H9 (cell line): Measurements from ENCODE around the gene CHAF1B. TPM values are rescaled to one million over a fixed set of nuclear protein-coding genes. Genes with fewer than 3 reads are reported as not detected.

Experiments
- DNase-seq: peaks from one replicate; pipeline ENCODE4 v3.0.0-alpha.2; 2017
- H2AFZ ChIP-seq: one replicate; pipeline ENCODE4 v1.6.1; 2013; ENCODE audit warnings: mild to moderate bottlenecking, low read length, control low read depth, moderate library complexity
- H2AK5ac ChIP-seq: 2 replicates; pipeline ENCODE4 v1.6.1; 2013; ENCODE audit warnings: low read length, control low read depth, mixed read lengths; ENCODE audit not compliant: insufficient read length
- H2BK120ac ChIP-seq: one replicate; pipeline ENCODE4 v1.6.1; 2013; ENCODE audit warnings: low read depth, mild to moderate bottlenecking, low read length, control low read depth, inconsistent platforms; ENCODE audit not compliant: poor library complexity, severe bottlenecking
- H2BK12ac ChIP-seq: 2 replicates; pipeline ENCODE4 v1.6.1; 2013; ENCODE audit warnings: low read length, control low read depth, mixed read lengths, low read depth; ENCODE audit not compliant: insufficient read length
- H2BK15ac ChIP-seq: 2 replicates; pipeline ENCODE4 v1.6.1; 2013; ENCODE audit warnings: low read depth, low read length, control low read depth
- H2BK20ac ChIP-seq: one replicate; pipeline ENCODE4 v1.6.1; 2013; ENCODE audit warnings: low read depth, mild to moderate bottlenecking, low read length, control low read depth, inconsistent platforms; ENCODE audit not compliant: poor library complexity, severe bottlenecking
- H2BK5ac ChIP-seq: 2 replicates; pipeline ENCODE4 v1.6.1; 2013; ENCODE audit warnings: low read length, control low read depth, mixed read lengths; ENCODE audit not compliant: insufficient read length
- H3K14ac ChIP-seq: 2 replicates; pipeline ENCODE4 v1.6.1; 2013; ENCODE audit warnings: low read length, control low read depth; ENCODE audit not compliant: insufficient read depth
- H3K18ac ChIP-seq: 2 replicates; pipeline ENCODE4 v1.6.1; 2013; ENCODE audit warnings: low read depth, mild to moderate bottlenecking, mixed read lengths, low read length, control low read depth; ENCODE audit not compliant: insufficient read length
- H3K23ac ChIP-seq: 2 replicates; pipeline ENCODE4 v1.6.1; 2013; ENCODE audit warnings: low read length, control low read depth, mixed read lengths, low read depth; ENCODE audit not compliant: insufficient read length
- H3K23me2 ChIP-seq: 2 replicates; pipeline ENCODE4 v1.6.1; 2013; ENCODE audit warnings: low read depth, mild to moderate bottlenecking, mixed read lengths, low read length, control low read depth; ENCODE audit not compliant: insufficient read length, poor library complexity, severe bottlenecking
- H3K27ac ChIP-seq: 2 replicates; pipeline ENCODE4 v1.5.1; 2013; ENCODE audit warnings: low read length, control low read depth, mixed read lengths, low read depth; ENCODE audit not compliant: insufficient read length
- H3K27me3 ChIP-seq: 2 replicates; pipeline ENCODE4 v1.6.1; 2013; ENCODE audit warnings: low read length, control low read depth, inconsistent platforms; ENCODE audit not compliant: insufficient read depth
- H3K4ac ChIP-seq: 2 replicates; pipeline ENCODE4 v1.6.1; 2013; ENCODE audit warnings: low read depth, mild to moderate bottlenecking, control low read depth, inconsistent platforms, low read length, moderate library complexity
- H3K4me1 ChIP-seq: 2 replicates; pipeline ENCODE4 v1.6.1; 2013; ENCODE audit warnings: low read length, control low read depth, inconsistent platforms; ENCODE audit not compliant: insufficient read depth
- H3K4me2 ChIP-seq: 2 replicates; pipeline ENCODE4 v1.6.1; 2013; ENCODE audit warnings: low read length, control low read depth, mixed read lengths; ENCODE audit not compliant: insufficient read length, insufficient read depth
- H3K56ac ChIP-seq: 2 replicates; pipeline ENCODE4 v1.6.1; 2013; ENCODE audit warnings: low read depth, mild to moderate bottlenecking, mixed read lengths, low read length, control low read depth; ENCODE audit not compliant: insufficient read length
- H3K79me1 ChIP-seq: 2 replicates; pipeline ENCODE4 v1.6.1; 2013; ENCODE audit warnings: low read depth, mild to moderate bottlenecking, moderate library complexity, low read length, control low read depth, inconsistent platforms; ENCODE audit not compliant: insufficient read depth, poor library complexity, severe bottlenecking
- H3K79me2 ChIP-seq: 2 replicates; pipeline ENCODE4 v1.6.1; 2013; ENCODE audit warnings: low read length, control low read depth, inconsistent platforms; ENCODE audit not compliant: insufficient read depth
- H3K9ac ChIP-seq: 2 replicates; pipeline ENCODE4 v1.6.1; 2013; ENCODE audit warnings: low read length, control low read depth, mixed read lengths; ENCODE audit not compliant: insufficient read length; ENCODE audit errors: extremely low read depth
- H3K9me3 ChIP-seq: one replicate; pipeline ENCODE4 v1.6.1; 2013; ENCODE audit warnings: low read depth, low read length, inconsistent platforms; ENCODE audit not compliant: control insufficient read depth
- H3T11ph ChIP-seq: one replicate; pipeline ENCODE4 v1.6.1; 2013; ENCODE audit warnings: mild to moderate bottlenecking, low read length, control low read depth, inconsistent platforms
- H4K20me1 ChIP-seq: one replicate; pipeline ENCODE4 v1.6.1; 2013; ENCODE audit not compliant: control insufficient read depth, insufficient read length, insufficient read depth
- H4K5ac ChIP-seq: 2 replicates; pipeline ENCODE4 v1.6.1; 2013; ENCODE audit warnings: low read depth, mild to moderate bottlenecking, mixed read lengths, low read length, control low read depth; ENCODE audit not compliant: insufficient read length
- H4K8ac ChIP-seq: replicated peaks from 2 replicates; pipeline ENCODE4 v1.6.1; 2013; ENCODE audit warnings: low read length, control low read depth, mixed read lengths, low read depth; ENCODE audit not compliant: insufficient read length
- H4K91ac ChIP-seq: 2 replicates; pipeline ENCODE4 v1.6.1; 2013; ENCODE audit warnings: low read depth, mild to moderate bottlenecking, moderate library complexity, mixed read lengths, low read length, control low read depth; ENCODE audit not compliant: insufficient read length
- H3K27ac Mint-ChIP-seq, 3 experiments: 2 replicates in 2 of 3; 3 replicates in 1 of 3; pipeline ENCODE4 v1.8.0; 2020 to 2021; ENCODE audit warnings: mixed read lengths in 3 of 3, mild to moderate bottlenecking in 1 of 3, moderate library complexity in 1 of 3
- H3K27me3 Mint-ChIP-seq: 2 replicates; pipeline ENCODE4 v1.8.0; 2021; ENCODE audit warnings: low read depth, mild to moderate bottlenecking, moderate library complexity, mixed read lengths
- H3K36me3 Mint-ChIP-seq, 3 experiments: 2 replicates in 2 of 3; 3 replicates in 1 of 3; pipeline ENCODE4 v1.8.0; 2020 to 2021; ENCODE audit warnings: low read depth in 3 of 3, mixed read lengths in 3 of 3; ENCODE audit not compliant: insufficient read depth in 1 of 3
- H3K4me1 Mint-ChIP-seq, 2 experiments: 2 replicates each; pipeline ENCODE4 v1.8.0; 2020; ENCODE audit warnings: mixed read lengths in 2 of 2
- H3K4me3 Mint-ChIP-seq, 2 experiments: 2 replicates in 1 of 2; 3 replicates in 1 of 2; pipeline ENCODE4 v1.8.0; 2020 to 2021; ENCODE audit warnings: mild to moderate bottlenecking in 2 of 2, mixed read lengths in 2 of 2, moderate library complexity in 1 of 2
- H3K9me3 Mint-ChIP-seq, 2 experiments: 2 replicates in 1 of 2; 3 replicates in 1 of 2; pipeline ENCODE4 v1.8.0; 2020; ENCODE audit warnings: mild to moderate bottlenecking in 2 of 2, mixed read lengths in 2 of 2, moderate library complexity in 1 of 2
- CTCF ChIP-seq: fragments of 200-600 bp; sonication (generic); conservative IDR thresholded peaks from 3 replicates; pipeline ENCODE4 v1.8.0; 2021; ENCODE audit warnings: antibody characterized with exemption, mild to moderate bottlenecking
- WGBS: extraction: QIAGEN DNeasy Blood & Tissue Kit; methylation state at CpG from one replicate; pipeline ENCODE4 v1.1.7; 2013; ENCODE audit warnings: missing lambda C conversion rate, low lambda C conversion rate, mixed read lengths; ENCODE audit not compliant: insufficient read length; ENCODE audit errors: extremely low coverage; 5-methylcytosine and 5-hydroxymethylcytosine counted together
- total RNA-seq: library from RNA; stranded (reverse); gene quantifications from 2 replicates; pipeline ENCODE4 v1.2.1, GENCODE V29; 2021

Gene CHAF1B
- total RNA-seq, 1 experiment from 2014 or later, result 19.3 TPM

GRCh38 chr21:36396971-36397370, 11.8 kb downstream of the CHAF1B start:
- Histone ChIP-seq H3K14ac (no peak overlapping the region), H3T11ph (no peak overlapping the region), H3K23ac (no peak overlapping the region), H3K4me1 (no peaks in the 10 kb centered on the region), H4K5ac (no peak overlapping the region), H3K79me2 (no peaks in the 10 kb centered on the region), H4K20me1 (no peaks in the 10 kb centered on the region), H3K56ac (no peak overlapping the region), H2AFZ (no peak overlapping the region), H3K9ac (no peak overlapping the region), H3K18ac (no peak overlapping the region), H2AK5ac (no peak overlapping the region), H3K27ac (no peak overlapping the region), H3K79me1 (no peaks in the 10 kb centered on the region), H4K91ac (no peak overlapping the region), H2BK12ac (no peak overlapping the region), H2BK120ac (no peak overlapping the region), H3K4ac (no peak overlapping the region), H2BK15ac (no peak overlapping the region), H2BK20ac (no peak overlapping the region), H3K27me3 (no peaks in the 10 kb centered on the region), H3K9me3 (no peaks in the 10 kb centered on the region), H3K23me2 (no peaks in the 10 kb centered on the region), H3K4me2 (no peak overlapping the region), H2BK5ac (no peak overlapping the region), H4K8ac (no peak overlapping the region)
- peaks cover 3 to 8% of the 10 kb centered on the region in 2 experiments; a peak in 4 of 5 replicates for H3K9me3 Mint-ChIP-seq
- H3K27ac Mint-ChIP-seq, result peak overlapping the region in 1 of 3 experiments; percentile 13; a peak in 2 of 7 replicates
- H3K27me3 Mint-ChIP-seq, result no peaks in the 10 kb centered on the region
- H3K36me3 Mint-ChIP-seq, result peaks cover 32 to 70% (median 68%) of the 10 kb centered on the region in 3 experiments
- no peak for DNase-seq
- TF ChIP-seq CTCF, result no peak
- H3K4me1 Mint-ChIP-seq, result no peaks in the 10 kb centered on the region
- WGBS, result no CpG with 5 or more reads among the region's 4 CpGs
- no peak overlapping the region for H3K4me3 Mint-ChIP-seq
